ES-I3 (cell line): ENCODE results near the gene VEPH1.

Experiments
- H3K36me3 ChIP-seq: 2 replicates; pipeline ENCODE4 v1.6.1; 2013; ENCODE audit warnings: mild to moderate bottlenecking, low read length, control low read depth, moderate library complexity; ENCODE audit not compliant: insufficient read depth
- H3K4me1 ChIP-seq: 2 replicates; pipeline ENCODE4 v1.6.1; 2013; ENCODE audit warnings: mild to moderate bottlenecking, control low read depth, low read length; ENCODE audit not compliant: insufficient read depth
- H3K9ac ChIP-seq: 2 replicates; pipeline ENCODE4 v1.6.1; 2013; ENCODE audit warnings: low read depth, mild to moderate bottlenecking, low read length, moderate library complexity
- H3K9me3 ChIP-seq: 2 replicates; pipeline ENCODE4 v1.6.1; 2013; ENCODE audit warnings: mild to moderate bottlenecking, low read length, moderate library complexity; ENCODE audit not compliant: control insufficient read depth, insufficient read depth

VEPH1 gene

GRCh38 chr3:157531301-157531660 is 28.1 kb upstream of the VEPH1 start:
- no peaks in the 10 kb centered on the region for H3K36me3 ChIP-seq
- peaks cover 19% of the 10 kb centered on the region for H3K4me1 ChIP-seq
- H3K9me3 ChIP-seq, result no peaks in the 10 kb centered on the region
- no peak overlapping the region for H3K9ac ChIP-seq

DNA sequence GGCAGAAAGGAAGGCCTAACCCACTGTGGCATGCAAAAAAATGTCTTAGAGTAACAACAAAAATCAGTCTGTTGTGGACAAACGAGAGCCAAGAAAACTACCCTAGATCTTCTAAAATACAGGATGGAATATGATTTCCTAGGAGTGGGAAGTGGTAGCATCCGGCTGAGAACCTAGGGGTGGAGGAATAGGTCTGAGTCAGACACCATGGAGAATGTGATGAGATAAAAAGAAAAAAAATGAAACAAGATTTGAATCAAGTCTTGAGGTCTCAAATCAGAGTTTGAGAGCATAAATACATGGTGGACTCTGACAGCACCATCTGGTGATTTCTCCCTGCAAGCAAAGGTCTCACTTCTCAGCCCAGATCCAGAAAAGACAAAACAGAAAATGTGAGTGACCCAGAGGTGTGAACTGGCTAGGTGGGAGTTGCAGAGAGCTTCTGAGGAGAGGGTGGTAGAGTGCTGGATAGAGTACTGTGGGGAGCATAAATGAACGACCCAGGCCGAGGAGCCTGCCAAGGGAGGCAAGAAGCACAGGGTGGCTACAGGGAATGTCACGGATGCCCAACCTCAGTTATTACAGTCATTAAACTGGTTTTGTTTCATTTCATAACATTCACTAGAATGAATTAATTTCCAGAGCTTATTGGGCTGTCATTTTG is 27.6 kb upstream of the VEPH1 start:
- Histone ChIP-seq H3K9me3 (no peaks in the 10 kb centered on the region), H3K9ac (no peak overlapping the region), H3K4me1 (peaks cover 19% of the 10 kb centered on the region), H3K36me3 (no peaks in the 10 kb centered on the region)

- H3K4me1 ChIP-seq, result peaks cover 19% of the 10 kb centered on the region
- no peak overlapping the region for H3K9ac ChIP-seq
- no peaks in the 10 kb centered on the region for H3K36me3 ChIP-seq
- H3K9me3 ChIP-seq, result no peaks in the 10 kb centered on the region
Measured at GRCh38 chr3:157529751-157530150, 26.5 kb upstream of the VEPH1 start.

- Histone ChIP-seq H3K4me1 (peaks cover 19% of the 10 kb centered on the region), H3K9me3 (no peaks in the 10 kb centered on the region), H3K9ac (no peak overlapping the region), H3K36me3 (no peaks in the 10 kb centered on the region)
Measured at GRCh38 chr3:157529085-157529484, 25.9 kb upstream of the VEPH1 start.

GRCh38 chr3:157527131-157527881 is 24.1 kb upstream of the VEPH1 start:
- H3K9ac ChIP-seq, result no peak overlapping the region
- H3K9me3 ChIP-seq, result no peaks in the 10 kb centered on the region
- peaks cover 8% of the 10 kb centered on the region for H3K4me1 ChIP-seq
- no peaks in the 10 kb centered on the region for H3K36me3 ChIP-seq

- H3K4me1 ChIP-seq, result no peaks in the 10 kb centered on the region
Measured at GRCh38 chr3:157526036-157526435, 22.8 kb upstream of the VEPH1 start.

DNA sequence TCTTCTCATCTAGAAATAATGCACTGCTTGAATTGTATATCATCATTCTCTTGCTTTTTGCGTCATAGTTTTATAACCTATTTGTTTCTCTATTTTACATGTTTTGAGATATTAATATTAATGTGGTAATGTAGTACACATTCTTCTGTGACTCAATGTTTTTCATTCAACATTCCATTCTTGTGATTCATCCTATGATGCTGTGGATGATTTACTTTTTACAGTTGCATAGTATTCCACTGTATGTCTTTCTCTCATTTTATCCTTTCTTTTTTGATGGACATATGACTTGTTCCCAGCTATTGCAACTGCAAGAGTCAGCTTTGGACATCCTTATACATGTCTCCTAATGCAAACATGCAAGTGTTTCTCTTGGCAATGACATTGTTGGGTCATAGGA is 20.6 kb upstream of the VEPH1 start:
- no peak overlapping the region for H3K9ac ChIP-seq
- no peaks in the 10 kb centered on the region for H3K4me1 ChIP-seq
- H3K36me3 ChIP-seq, result no peaks in the 10 kb centered on the region
- no peaks in the 10 kb centered on the region; the same call in 1 of the 2 replicates for H3K9me3 ChIP-seq

More at GRCh38 chr3:157526036-157526435, 22.8 kb upstream of the VEPH1 start:
- Histone ChIP-seq H3K9me3 (no peaks in the 10 kb centered on the region), H3K9ac (no peak overlapping the region), H3K36me3 (no peaks in the 10 kb centered on the region)

GRCh38 chr3:157522648-157523047 is 19.4 kb upstream of the VEPH1 start:
- no peaks in the 10 kb centered on the region for H3K36me3 ChIP-seq
- no peaks in the 10 kb centered on the region for H3K4me1 ChIP-seq
- H3K9ac ChIP-seq, result no peak overlapping the region
- no peaks in the 10 kb centered on the region; the same call in 1 of the 2 replicates for H3K9me3 ChIP-seq

GRCh38 chr3:157520485-157521150 is 17.4 kb upstream of the VEPH1 start:
- no peaks in the 10 kb centered on the region for H3K4me1 ChIP-seq
- no peak overlapping the region for H3K9ac ChIP-seq
- H3K9me3 ChIP-seq, result no peaks in the 10 kb centered on the region; the same call in 1 of the 2 replicates
- H3K36me3 ChIP-seq, result no peaks in the 10 kb centered on the region

- no peaks in the 10 kb centered on the region for H3K4me1 ChIP-seq
- H3K36me3 ChIP-seq, result no peaks in the 10 kb centered on the region
- no peaks in the 10 kb centered on the region; the same call in 1 of the 2 replicates for H3K9me3 ChIP-seq
- no peak overlapping the region for H3K9ac ChIP-seq
Measured at GRCh38 chr3:157518881-157519280, 15.7 kb upstream of the VEPH1 start.

- Histone ChIP-seq H3K4me1 (no peaks in the 10 kb centered on the region), H3K9me3 (no peaks in the 10 kb centered on the region; the same call in 1 of the 2 replicates), H3K36me3 (no peaks in the 10 kb centered on the region), H3K9ac (no peak overlapping the region)
Measured at GRCh38 chr3:157516928-157517327, 13.7 kb upstream of the VEPH1 start.

- Histone ChIP-seq H3K9ac (no peak overlapping the region), H3K4me1 (no peaks in the 10 kb centered on the region), H3K36me3 (no peaks in the 10 kb centered on the region), H3K9me3 (no peaks in the 10 kb centered on the region; the same call in 1 of the 2 replicates)
Measured at GRCh38 chr3:157515398-157515797, 12.2 kb upstream of the VEPH1 start.

DNA sequence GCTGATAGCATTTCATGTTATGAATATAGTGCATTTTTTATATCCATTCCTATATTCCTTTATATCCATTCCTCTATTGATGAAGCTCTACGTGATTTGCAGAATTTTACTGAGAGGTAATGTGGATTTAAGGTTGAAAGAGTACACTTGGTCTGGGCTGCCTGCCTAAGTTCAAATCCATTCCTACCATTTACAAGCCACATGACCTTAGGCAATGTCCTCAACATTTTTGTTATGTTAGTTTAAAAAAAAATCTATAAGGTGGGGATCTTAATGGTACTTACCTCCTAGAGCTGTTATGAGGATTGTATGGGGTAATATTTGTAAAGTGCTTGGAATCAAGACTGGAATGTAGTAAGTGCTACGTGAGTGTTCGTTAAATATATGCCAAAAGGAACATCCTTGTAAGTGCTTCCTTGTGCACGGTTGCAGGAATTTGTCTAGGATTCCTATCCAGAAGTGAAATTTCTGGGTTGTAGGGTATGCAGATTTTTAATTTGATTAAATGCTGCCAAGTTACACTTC is 11.2 kb upstream of the VEPH1 start:
- Histone ChIP-seq H3K9me3 (no peaks in the 10 kb centered on the region; the same call in 1 of the 2 replicates), H3K36me3 (no peaks in the 10 kb centered on the region), H3K9ac (no peak overlapping the region), H3K4me1 (no peaks in the 10 kb centered on the region)

DNA sequence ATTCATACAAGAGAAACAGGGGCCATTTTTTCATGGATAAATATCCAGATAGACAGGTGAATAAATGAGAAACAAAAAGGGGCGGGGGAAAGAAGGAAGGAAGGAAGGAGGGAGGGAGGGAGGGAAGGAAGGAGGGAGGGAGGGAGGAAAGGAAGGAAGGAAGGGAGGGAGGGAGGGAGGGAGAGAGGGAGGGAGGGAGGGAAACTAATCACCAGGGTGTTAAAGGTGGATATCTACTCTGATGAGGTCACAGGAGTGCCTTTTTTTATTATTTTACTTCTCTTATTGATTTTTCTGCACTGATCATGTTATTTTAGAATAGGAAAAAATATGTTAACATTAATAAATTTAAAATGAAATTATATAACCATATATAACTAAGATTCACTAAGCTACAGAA is 10.4 kb upstream of the VEPH1 start:
- no peaks in the 10 kb centered on the region for H3K4me1 ChIP-seq
- H3K36me3 ChIP-seq, result no peaks in the 10 kb centered on the region
- H3K9ac ChIP-seq, result no peak overlapping the region
- H3K9me3 ChIP-seq, result no peaks in the 10 kb centered on the region
